Keratinocyte (primary cell): ENCODE measurements around the gene SCYGR4. TPM values are rescaled to one million over a fixed set of nuclear protein-coding genes. Genes with fewer than 3 reads are reported as not detected.

Experiments used
- DNase-seq: peaks from one replicate; pipeline ENCODE4 v3.0.0-alpha.2; 2011; ENCODE audit warnings: low read depth, missing footprints, low spot score
- FAIRE-seq: peaks from 2 replicates; lab custom pipeline; 2011; peaks lifted over from hg19 to GRCh38; lab: Jason Lieb, UNC
- H2AFZ ChIP-seq: 2 replicates; pipeline ENCODE4 v1.6.0; 2012; ENCODE audit warnings: low read length, control low read depth, inconsistent platforms; ENCODE audit not compliant: control insufficient read depth
- H3K27ac ChIP-seq: 2 replicates; pipeline ENCODE4 v1.5.1; 2011; ENCODE audit warnings: low read length; ENCODE audit not compliant: control insufficient read depth, insufficient read depth
- H3K27me3 ChIP-seq: 3 replicates; pipeline ENCODE4 v1.6.0; 2011; ENCODE audit warnings: low read length; ENCODE audit not compliant: control insufficient read depth, insufficient read depth; ENCODE audit errors: extremely low read depth
- H3K36me3 ChIP-seq, 2 experiments: 2 replicates in 1 of 2; 3 replicates in 1 of 2; pipeline ENCODE4 v1.5.1; 2011; ENCODE audit warnings: low read length in 2 of 2, mild to moderate bottlenecking in 1 of 2; ENCODE audit not compliant: control insufficient read depth in 2 of 2, insufficient read depth in 2 of 2; ENCODE audit errors: extremely low read depth in 1 of 2
- H3K4me1 ChIP-seq: 3 replicates; pipeline ENCODE4 v1.5.1; 2011; ENCODE audit warnings: low read length; ENCODE audit not compliant: control insufficient read depth, insufficient read depth; ENCODE audit errors: extremely low read depth
- H3K4me2 ChIP-seq: 3 replicates; pipeline ENCODE4 v1.6.0; 2011; ENCODE audit warnings: low read depth, low read length; ENCODE audit not compliant: control insufficient read depth, insufficient read depth; ENCODE audit errors: extremely low read depth
- H3K4me3 ChIP-seq, 3 experiments: fragments of 200-600 bp in 1 of 3; sonication (generic) in 1 of 3; 2 replicates in 2 of 3; 3 replicates in 1 of 3; pipeline ENCODE4 v1.5.1; 2011 to 2016; ENCODE audit warnings: low read length in 3 of 3, mild to moderate bottlenecking in 3 of 3, control low read depth in 2 of 3, inconsistent platforms in 1 of 3, low read depth in 1 of 3, mixed read lengths in 1 of 3, mixed run types in 1 of 3, moderate library complexity in 1 of 3; ENCODE audit not compliant: control insufficient read depth in 2 of 3, insufficient read depth in 2 of 3; ENCODE audit errors: extremely low read depth in 1 of 3
- H3K79me2 ChIP-seq: 2 replicates; pipeline ENCODE4 v1.6.0; 2012; ENCODE audit warnings: low read length; ENCODE audit not compliant: control insufficient read depth, insufficient read depth
- H3K9ac ChIP-seq: 3 replicates; pipeline ENCODE4 v1.6.0; 2011; ENCODE audit warnings: low read length; ENCODE audit not compliant: control insufficient read depth, insufficient read depth; ENCODE audit errors: extremely low read depth
- H3K9me1 ChIP-seq: 3 replicates; pipeline ENCODE4 v1.6.0; 2011; ENCODE audit warnings: low read length; ENCODE audit not compliant: control insufficient read depth, insufficient read depth; ENCODE audit errors: extremely low read depth
- H3K9me3 ChIP-seq: 2 replicates; pipeline ENCODE4 v1.5.1; 2012; ENCODE audit warnings: low read depth, low read length; ENCODE audit not compliant: control insufficient read depth
- H4K20me1 ChIP-seq: 3 replicates; pipeline ENCODE4 v1.6.0; 2011; ENCODE audit warnings: low read length; ENCODE audit not compliant: control insufficient read depth, insufficient read depth; ENCODE audit errors: extremely low read depth
- CTCF ChIP-seq, 3 experiments: IDR thresholded peaks in 1 of 3; conservative IDR thresholded peaks in 1 of 3; optimal IDR thresholded peaks in 1 of 3; 2 replicates in 2 of 3; 3 replicates in 1 of 3; pipeline versions ENCODE3 to v1.5.1; 2011; ENCODE audit warnings: low read length in 3 of 3, mild to moderate bottlenecking in 3 of 3, moderate library complexity in 2 of 3, control low read depth in 1 of 3, inconsistent platforms in 1 of 3; ENCODE audit not compliant: insufficient read depth in 2 of 3; ENCODE audit errors: extremely low read depth in 1 of 3
- EZH2 ChIP-seq: IDR thresholded peaks from one replicate; pipeline ENCODE4 v1.6.1; 2012; ENCODE audit warnings: inconsistent platforms, mild to moderate bottlenecking, low read length, moderate library complexity
- dilution Hi-C: fragments of 300-500 bp; cut with MboI; formaldehyde crosslinking; loops from one replicate; pipeline ENCODE4 v1.7.0; 2020; ENCODE audit warnings: low sequenced_read_pairs; ENCODE audit not compliant: extremely low pct_ligation_motif_present
- polyA plus RNA-seq, 5 experiments: library from polyadenylated mRNA; depleted of rRNA in 3 of 5; stranded (reverse) in 3 of 5; stranded (forward) in 1 of 5; unstranded in 1 of 5; fragments of >200 nt; gene quantifications; 1 replicate in 1 of 5; 2 replicates in 3 of 5; 3 replicates in 1 of 5; pipeline versions ENCODE4 v1.2.1 to v1.2.3, GENCODE V29; 2011 to 2012; ENCODE audit warnings: missing spikeins in 2 of 5, low read depth in 1 of 5, low replicate concordance in 1 of 5

The SCYGR4 gene
- polyA plus RNA-seq, 1 donor (not counting 4 experiments of a cell fraction or from before 2014, with no cell fraction given) = not detected

- Histone ChIP-seq H3K27me3 (no peaks in the 10 kb centered on the region), H3K4me2 (no peak overlapping the region), H3K79me2 (no peaks in the 10 kb centered on the region), H2AFZ (no peak overlapping the region), H3K9me1 (no peaks in the 10 kb centered on the region), H3K4me3 (no peak overlapping the region), H3K27ac (no peak overlapping the region), H4K20me1 (no peaks in the 10 kb centered on the region), H3K9ac (no peak overlapping the region), H3K9me3 (no peaks in the 10 kb centered on the region), H3K4me1 (no peaks in the 10 kb centered on the region), H3K36me3 (no peaks in the 10 kb centered on the region)
- DNase-seq (no peak), FAIRE-seq (no peak)
- TF ChIP-seq EZH2 (no peak), CTCF (optimal IDR thresholded peaks at IDR 0.05 in 1 of 3, IDR thresholded peaks at IDR 0.05 in 1 of 3, conservative IDR thresholded peaks at IDR 0.05 in 1 of 3; ENCODE audit: extremely low read depth in 1 of 3, insufficient read depth in 2 of 3, low read length in 3 of 3) (no peak)
- dilution Hi-C loops = no loop called here
These were observed 12.1 kb downstream of the SCYGR4 start for GRCh38 chr2:227629435-227629834.

- Histone ChIP-seq H3K9me3 (no peaks in the 10 kb centered on the region), H3K27me3 (no peaks in the 10 kb centered on the region), H3K4me2 (no peak overlapping the region), H3K79me2 (no peaks in the 10 kb centered on the region), H3K36me3 (no peaks in the 10 kb centered on the region), H3K4me1 (no peaks in the 10 kb centered on the region), H3K9me1 (no peaks in the 10 kb centered on the region), H3K27ac (no peak overlapping the region), H4K20me1 (no peaks in the 10 kb centered on the region), H2AFZ (no peak overlapping the region), H3K9ac (no peak overlapping the region), H3K4me3 (no peak overlapping the region)
- no peak for DNase-seq
- FAIRE-seq = no peak
- dilution Hi-C loops = no loop called here
- no peak for TF ChIP-seq EZH2
- no peak for TF ChIP-seq CTCF (optimal IDR thresholded peaks at IDR 0.05 in 1 of 3, IDR thresholded peaks at IDR 0.05 in 1 of 3, conservative IDR thresholded peaks at IDR 0.05 in 1 of 3; ENCODE audit: extremely low read depth in 1 of 3, insufficient read depth in 2 of 3, low read length in 3 of 3)
These were observed 13.0 kb downstream of the SCYGR4 start for GRCh38 chr2:227630322-227630721.
